ENCODE measurements around the gene SLC30A2.

Gene SLC30A2

GRCh38 chr1:26012864-26013263 lies 33.1 kb downstream of the SLC30A2 start:
- Mint-ChIP-seq H3K36me3 (ENCODE audit: low read depth) (no peaks in the 10 kb centered on the region), H3K27ac (no peak overlapping the region), H3K4me3 (no peak overlapping the region), H3K9me3 (no peaks in the 10 kb centered on the region), H3K4me1 (ENCODE audit: low read depth) (no peaks in the 10 kb centered on the region), H3K27me3 (ENCODE audit: low read depth) (peaks cover 4% of the 10 kb centered on the region)

- H3K27ac Mint-ChIP-seq = no peak overlapping the region
- no peaks in the 10 kb centered on the region for H3K36me3 Mint-ChIP-seq (ENCODE audit: low read depth)
- no peaks in the 10 kb centered on the region for H3K9me3 Mint-ChIP-seq
- peaks cover 10% of the 10 kb centered on the region for H3K27me3 Mint-ChIP-seq (ENCODE audit: low read depth)
- H3K4me3 Mint-ChIP-seq = no peak overlapping the region
- H3K4me1 Mint-ChIP-seq (ENCODE audit: low read depth) = no peaks in the 10 kb centered on the region
Measured at GRCh38 chr1:26010825-26011224, 35.1 kb downstream of the SLC30A2 start.

GRCh38 chr1:26009796-26010447 lies 36.0 kb downstream of the SLC30A2 start:
- peaks cover 12% of the 10 kb centered on the region for H3K27me3 Mint-ChIP-seq (ENCODE audit: low read depth)
- no peaks in the 10 kb centered on the region for H3K36me3 Mint-ChIP-seq (ENCODE audit: low read depth)
- H3K4me3 Mint-ChIP-seq = no peak overlapping the region
- no peaks in the 10 kb centered on the region for H3K4me1 Mint-ChIP-seq (ENCODE audit: low read depth)
- no peaks in the 10 kb centered on the region for H3K9me3 Mint-ChIP-seq
- no peak overlapping the region for H3K27ac Mint-ChIP-seq

GRCh38 chr1:26006710-26007109 lies 39.2 kb downstream of the SLC30A2 start:
- no peaks in the 10 kb centered on the region for H3K4me1 Mint-ChIP-seq (ENCODE audit: low read depth)
- no peak overlapping the region for H3K4me3 Mint-ChIP-seq
- no peaks in the 10 kb centered on the region for H3K36me3 Mint-ChIP-seq (ENCODE audit: low read depth)
- no peak overlapping the region for H3K27ac Mint-ChIP-seq
- no peaks in the 10 kb centered on the region for H3K9me3 Mint-ChIP-seq
- peaks cover 17% of the 10 kb centered on the region for H3K27me3 Mint-ChIP-seq (ENCODE audit: low read depth)

- Mint-ChIP-seq H3K27ac (no peak overlapping the region), H3K27me3 (ENCODE audit: low read depth) (peaks cover 14% of the 10 kb centered on the region), H3K36me3 (ENCODE audit: low read depth) (no peaks in the 10 kb centered on the region), H3K4me3 (no peak overlapping the region), H3K9me3 (no peaks in the 10 kb centered on the region), H3K4me1 (ENCODE audit: low read depth) (no peaks in the 10 kb centered on the region)
Measured at GRCh38 chr1:26005434-26006105, 40.3 kb downstream of the SLC30A2 start.

GRCh38 chr1:26003756-26004155 lies 42.2 kb downstream of the SLC30A2 start:
- Mint-ChIP-seq H3K4me3 (no peak overlapping the region), H3K36me3 (ENCODE audit: low read depth) (no peaks in the 10 kb centered on the region), H3K9me3 (no peaks in the 10 kb centered on the region), H3K27me3 (ENCODE audit: low read depth) (peaks cover 16% of the 10 kb centered on the region), H3K27ac (no peak overlapping the region), H3K4me1 (ENCODE audit: low read depth) (peaks cover under 1% of the 10 kb centered on the region)

- Mint-ChIP-seq H3K27me3 (ENCODE audit: low read depth) (peaks cover 16% of the 10 kb centered on the region), H3K36me3 (ENCODE audit: low read depth) (no peaks in the 10 kb centered on the region), H3K4me3 (no peak overlapping the region), H3K9me3 (no peaks in the 10 kb centered on the region), H3K27ac (no peak overlapping the region), H3K4me1 (ENCODE audit: low read depth) (peaks cover 5% of the 10 kb centered on the region)
Measured at GRCh38 chr1:26003262-26003661, 42.7 kb downstream of the SLC30A2 start.

GRCh38 chr1:25999041-25999800 lies 46.7 kb downstream of the SLC30A2 start:
- no peak overlapping the region for H3K4me3 Mint-ChIP-seq
- H3K27ac Mint-ChIP-seq = no peak overlapping the region
- no peaks in the 10 kb centered on the region for H3K9me3 Mint-ChIP-seq
- H3K27me3 Mint-ChIP-seq (ENCODE audit: low read depth) = peaks cover 4% of the 10 kb centered on the region
- H3K36me3 Mint-ChIP-seq (ENCODE audit: low read depth) = peaks cover 2% of the 10 kb centered on the region
- peaks cover 17% of the 10 kb centered on the region for H3K4me1 Mint-ChIP-seq (ENCODE audit: low read depth)

GRCh38 chr1:25997828-25998761 lies 47.8 kb downstream of the SLC30A2 start, which contains the start of gene PAFAH2:
Gene PAFAH2, minus strand, starts transcription at chr1:25998063. Its CDS starts 7,247 bp downstream, at chr1:25990816.
- H3K9me3 Mint-ChIP-seq = no peaks in the 10 kb centered on the region
- H3K36me3 Mint-ChIP-seq (ENCODE audit: low read depth) = peaks cover 4% of the 10 kb centered on the region
- H3K4me3 Mint-ChIP-seq = peak within 1 kb of the TSS; percentile 96
- peaks cover 4% of the 10 kb centered on the region for H3K27me3 Mint-ChIP-seq (ENCODE audit: low read depth)
- H3K27ac Mint-ChIP-seq = peak within 1 kb of the TSS; percentile 97
- H3K4me1 Mint-ChIP-seq (ENCODE audit: low read depth) = peaks cover 23% of the 10 kb centered on the region

GRCh38 chr1:25996966-25997827 lies 48.7 kb downstream of the SLC30A2 start:
- H3K27me3 Mint-ChIP-seq (ENCODE audit: low read depth) = peaks cover 4% of the 10 kb centered on the region
- H3K9me3 Mint-ChIP-seq = no peaks in the 10 kb centered on the region
- H3K4me3 Mint-ChIP-seq = peak overlapping the region; percentile 96
- peaks cover 4% of the 10 kb centered on the region for H3K36me3 Mint-ChIP-seq (ENCODE audit: low read depth)
- H3K27ac Mint-ChIP-seq = peak overlapping the region; percentile 97
- H3K4me1 Mint-ChIP-seq (ENCODE audit: low read depth) = peaks cover 26% of the 10 kb centered on the region

- Mint-ChIP-seq H3K9me3 (no peaks in the 10 kb centered on the region), H3K27ac (no peak overlapping the region), H3K4me1 (ENCODE audit: low read depth) (peaks cover 37% of the 10 kb centered on the region), H3K4me3 (no peak overlapping the region), H3K36me3 (ENCODE audit: low read depth) (peaks cover 4% of the 10 kb centered on the region), H3K27me3 (ENCODE audit: low read depth) (no peaks in the 10 kb centered on the region)
Measured at GRCh38 chr1:25994402-25995150, 51.3 kb downstream of the SLC30A2 start.

- Mint-ChIP-seq H3K4me3 (no peak overlapping the region), H3K9me3 (no peaks in the 10 kb centered on the region), H3K27ac (no peak overlapping the region), H3K36me3 (ENCODE audit: low read depth) (peaks cover 4% of the 10 kb centered on the region), H3K27me3 (ENCODE audit: low read depth) (no peaks in the 10 kb centered on the region), H3K4me1 (ENCODE audit: low read depth) (peaks cover 36% of the 10 kb centered on the region)
Measured at GRCh38 chr1:25993197-25993951, 52.5 kb downstream of the SLC30A2 start.

All from T-helper 1 cell treated with Interleukin-12 subunit alpha and Interleukin-12 subunit beta and Interleukin-4 antibody, amounts not matched to agents 30 μg/mL and 1 μg/mL, for 36 hours (primary cell).